Mesendoderm (in vitro differentiated cells): ENCODE data around the gene BBOX1.

ENCODE experiments used
- DNase-seq: peaks from one replicate; pipeline ENCODE4 v3.0.0; 2013
- H2AK5ac ChIP-seq: 2 replicates; pipeline ENCODE4 v1.6.1; 2013; ENCODE audit warnings: low read length, inconsistent platforms
- H2BK120ac ChIP-seq: 2 replicates; pipeline ENCODE4 v1.6.1; 2013; ENCODE audit warnings: low read depth, mild to moderate bottlenecking, low read length, moderate library complexity, mixed read lengths
- H2BK15ac ChIP-seq: replicated peaks from 2 replicates; pipeline ENCODE4 v1.6.1; 2013; ENCODE audit warnings: low read depth, mild to moderate bottlenecking, moderate library complexity
- H2BK5ac ChIP-seq: 2 replicates; pipeline ENCODE4 v1.6.1; 2013; ENCODE audit warnings: low read length, inconsistent platforms
- H3K18ac ChIP-seq: 2 replicates; pipeline ENCODE4 v1.6.1; 2013; ENCODE audit warnings: mild to moderate bottlenecking, low read length, mixed read lengths
- H3K23ac ChIP-seq: one replicate; pipeline ENCODE4 v1.6.1; 2013; ENCODE audit warnings: low read length
- H3K27ac ChIP-seq: 2 replicates; pipeline ENCODE4 v1.5.1; 2013; ENCODE audit warnings: low read depth, mild to moderate bottlenecking, inconsistent platforms, low read length, moderate library complexity
- H3K27me3 ChIP-seq: 2 replicates; pipeline ENCODE4 v1.6.1; 2013; ENCODE audit warnings: low read length, control low read depth, mild to moderate bottlenecking, inconsistent platforms; ENCODE audit not compliant: insufficient read depth, poor library complexity
- H3K36me3 ChIP-seq: 2 replicates; pipeline ENCODE4 v1.6.1; 2013; ENCODE audit warnings: low read length, inconsistent platforms; ENCODE audit not compliant: control insufficient read depth, insufficient read depth
- H3K4ac ChIP-seq: one replicate; pipeline ENCODE4 v1.6.1; 2013; ENCODE audit warnings: low read depth, mild to moderate bottlenecking, low read length, moderate library complexity
- H3K4me1 ChIP-seq: 2 replicates; pipeline ENCODE4 v1.6.1; 2013; ENCODE audit warnings: low read depth, low read length, inconsistent platforms; ENCODE audit not compliant: control insufficient read depth
- H3K4me2 ChIP-seq: 2 replicates; pipeline ENCODE4 v1.6.1; 2013; ENCODE audit warnings: low read length
- H3K4me3 ChIP-seq: 2 replicates; pipeline ENCODE4 v1.5.1; 2013; ENCODE audit warnings: mild to moderate bottlenecking, low read length
- H3K56ac ChIP-seq: one replicate; pipeline ENCODE4 v1.6.1; 2013; ENCODE audit warnings: low read length
- H3K79me1 ChIP-seq: 2 replicates; pipeline ENCODE4 v1.6.1; 2013; ENCODE audit warnings: low read length, inconsistent platforms
- H3K79me2 ChIP-seq: 2 replicates; pipeline ENCODE4 v1.6.1; 2013; ENCODE audit warnings: mild to moderate bottlenecking, low read length; ENCODE audit not compliant: control insufficient read depth, insufficient read depth
- H3K9ac ChIP-seq: 2 replicates; pipeline ENCODE4 v1.6.1; 2013; ENCODE audit warnings: low read length, inconsistent platforms
- H4K5ac ChIP-seq: one replicate; pipeline ENCODE4 v1.6.1; 2013; ENCODE audit warnings: low read length
- H4K8ac ChIP-seq: one replicate; pipeline ENCODE4 v1.6.1; 2013; ENCODE audit warnings: low read depth, mild to moderate bottlenecking, control low read depth, low read length, moderate library complexity
- WGBS: extraction: QIAGEN DNeasy Blood & Tissue Kit; methylation state at CpG from one replicate; pipeline ENCODE4 v1.1.7; 2013; ENCODE audit warnings: low lambda C conversion rate, missing lambda C conversion rate; ENCODE audit not compliant: insufficient coverage; ENCODE audit errors: extremely low coverage; 5-methylcytosine and 5-hydroxymethylcytosine counted together

Gene BBOX1

GRCh38 chr11:27139742-27140367 is 99.2 kb downstream of the BBOX1 start:
- H4K8ac ChIP-seq = no peak overlapping the region
- H3K18ac ChIP-seq = no peak overlapping the region
- no peak for DNase-seq
- H3K36me3 ChIP-seq = no peaks in the 10 kb centered on the region
- H3K79me1 ChIP-seq = no peaks in the 10 kb centered on the region
- no peak overlapping the region for H2BK5ac ChIP-seq
- H3K4ac ChIP-seq = no peak overlapping the region
- H3K4me1 ChIP-seq = no peaks in the 10 kb centered on the region
- no peak overlapping the region for H2AK5ac ChIP-seq
- H3K79me2 ChIP-seq = no peaks in the 10 kb centered on the region
- no peak overlapping the region for H2BK15ac ChIP-seq
- no peak overlapping the region for H3K4me2 ChIP-seq
- H3K9ac ChIP-seq = no peak overlapping the region
- no peak overlapping the region for H4K5ac ChIP-seq
- H3K23ac ChIP-seq = no peak overlapping the region
- no peak overlapping the region for H2BK120ac ChIP-seq
- H3K27ac ChIP-seq = no peak overlapping the region
- H3K56ac ChIP-seq = no peak overlapping the region
- H3K27me3 ChIP-seq = no peaks in the 10 kb centered on the region
- no peak overlapping the region for H3K4me3 ChIP-seq

GRCh38 chr11:27141576-27141975 is 101.0 kb downstream of the BBOX1 start:
- Histone ChIP-seq H3K9ac (no peak overlapping the region), H2AK5ac (no peak overlapping the region), H3K56ac (no peak overlapping the region), H2BK120ac (no peak overlapping the region), H3K79me2 (no peaks in the 10 kb centered on the region), H3K27ac (no peak overlapping the region), H3K4ac (no peak overlapping the region), H4K5ac (no peak overlapping the region), H2BK5ac (no peak overlapping the region), H3K4me1 (no peaks in the 10 kb centered on the region), H3K79me1 (no peaks in the 10 kb centered on the region), H3K27me3 (no peaks in the 10 kb centered on the region), H3K36me3 (no peaks in the 10 kb centered on the region), H4K8ac (no peak overlapping the region), H3K18ac (no peak overlapping the region), H3K4me2 (no peak overlapping the region), H2BK15ac (no peak overlapping the region), H3K4me3 (no peak overlapping the region), H3K23ac (no peak overlapping the region)
- no peak for DNase-seq
- no CpG with 5 or more reads among the region's 1 CpG for WGBS

GRCh38 chr11:27147916-27148315 is 107.3 kb downstream of the BBOX1 start:
- WGBS = no CpG with 5 or more reads among the region's 1 CpG

GRCh38 chr11:27148506-27148905 is 107.9 kb downstream of the BBOX1 start:
- Histone ChIP-seq H4K5ac (no peak overlapping the region), H4K8ac (no peak overlapping the region), H3K18ac (no peak overlapping the region), H3K27me3 (no peaks in the 10 kb centered on the region), H2BK15ac (no peak overlapping the region), H3K4me2 (no peak overlapping the region), H3K9ac (no peak overlapping the region), H3K56ac (no peak overlapping the region), H2BK120ac (no peak overlapping the region), H2BK5ac (no peak overlapping the region), H2AK5ac (no peak overlapping the region), H3K23ac (no peak overlapping the region), H3K27ac (no peak overlapping the region), H3K79me1 (no peaks in the 10 kb centered on the region), H3K36me3 (no peaks in the 10 kb centered on the region), H3K4me1 (no peaks in the 10 kb centered on the region), H3K79me2 (no peaks in the 10 kb centered on the region), H3K4ac (no peak overlapping the region), H3K4me3 (no peak overlapping the region)
- no peak for DNase-seq

More at GRCh38 chr11:27147916-27148315, 107.3 kb downstream of the BBOX1 start:
- no peak overlapping the region for H4K8ac ChIP-seq
- H3K9ac ChIP-seq = no peak overlapping the region
- no peak overlapping the region for H3K18ac ChIP-seq
- no peak overlapping the region for H3K23ac ChIP-seq
- H2BK5ac ChIP-seq = no peak overlapping the region
- H3K4ac ChIP-seq = no peak overlapping the region
- H3K36me3 ChIP-seq = no peaks in the 10 kb centered on the region
- no peak overlapping the region for H3K4me3 ChIP-seq
- H2BK15ac ChIP-seq = no peak overlapping the region
- H3K79me2 ChIP-seq = no peaks in the 10 kb centered on the region
- no peak for DNase-seq
- H3K4me1 ChIP-seq = no peaks in the 10 kb centered on the region
- no peak overlapping the region for H2AK5ac ChIP-seq
- H4K5ac ChIP-seq = no peak overlapping the region
- H3K56ac ChIP-seq = no peak overlapping the region
- H3K4me2 ChIP-seq = no peak overlapping the region
- no peak overlapping the region for H3K27ac ChIP-seq
- H3K27me3 ChIP-seq = no peaks in the 10 kb centered on the region
- no peak overlapping the region for H2BK120ac ChIP-seq
- H3K79me1 ChIP-seq = no peaks in the 10 kb centered on the region

GRCh38 chr11:27150098-27150497 is 109.5 kb downstream of the BBOX1 start:
- Histone ChIP-seq H3K36me3 (no peaks in the 10 kb centered on the region), H4K5ac (no peak overlapping the region), H3K4ac (no peak overlapping the region), H3K79me2 (no peaks in the 10 kb centered on the region), H2BK120ac (no peak overlapping the region), H4K8ac (no peak overlapping the region), H2BK5ac (no peak overlapping the region), H2BK15ac (no peak overlapping the region), H3K18ac (no peak overlapping the region), H3K9ac (no peak overlapping the region), H3K4me1 (no peaks in the 10 kb centered on the region), H3K23ac (peak overlapping the region; percentile 29), H3K27ac (no peak overlapping the region), H3K79me1 (no peaks in the 10 kb centered on the region), H3K4me3 (no peak overlapping the region), H3K56ac (no peak overlapping the region), H3K4me2 (no peak overlapping the region), H2AK5ac (no peak overlapping the region), H3K27me3 (no peaks in the 10 kb centered on the region)
- no CpG with 5 or more reads among the region's 2 CpGs for WGBS
- peak; percentile 29 for DNase-seq

- H3K4me1 ChIP-seq = no peaks in the 10 kb centered on the region
- no peak overlapping the region for H2BK15ac ChIP-seq
- H3K36me3 ChIP-seq = no peaks in the 10 kb centered on the region
- H3K4me2 ChIP-seq = no peak overlapping the region
- no peak overlapping the region for H3K23ac ChIP-seq
- no peaks in the 10 kb centered on the region for H3K27me3 ChIP-seq
- no peak overlapping the region for H2AK5ac ChIP-seq
- no peak overlapping the region for H2BK5ac ChIP-seq
- H4K8ac ChIP-seq = no peak overlapping the region
- H3K27ac ChIP-seq = no peak overlapping the region
- no peak for DNase-seq
- no peak overlapping the region for H2BK120ac ChIP-seq
- no peaks in the 10 kb centered on the region for H3K79me2 ChIP-seq
- H3K56ac ChIP-seq = no peak overlapping the region
- WGBS = no CpG with 5 or more reads among the region's 1 CpG
- no peak overlapping the region for H3K4ac ChIP-seq
- no peaks in the 10 kb centered on the region for H3K79me1 ChIP-seq
- H4K5ac ChIP-seq = no peak overlapping the region
- H3K4me3 ChIP-seq = no peak overlapping the region
- H3K18ac ChIP-seq = no peak overlapping the region
- H3K9ac ChIP-seq = no peak overlapping the region
Observed at GRCh38 chr11:27153136-27153535, 112.5 kb downstream of the BBOX1 start.
